K562 (cell line): Measurements from ENCODE around the gene FLAD1. TPM values are rescaled to one million over a fixed set of nuclear protein-coding genes. Genes with fewer than 3 reads are reported as not detected.
A peak's percentile ranks its signal among the peaks of the same experiment; 100 is the strongest.

Experiments
- BHLHE40 ChIP-seq: IDR thresholded peaks from 2 replicates; pipeline ENCODE4 v1.6.1; 2011; ENCODE audit warnings: low read length, improper control_type of control experiment
- CBX1 ChIP-seq: sonication (generic); IDR thresholded peaks from 2 replicates; pipeline ENCODE4 v1.6.1; 2016; ENCODE audit warnings: antibody characterized with exemption, low read depth, mild to moderate bottlenecking
- CCNT2 ChIP-seq: IDR thresholded peaks from 2 replicates; pipeline ENCODE4 v1.6.1; 2011; ENCODE audit warnings: borderline replicate concordance, low read depth, mild to moderate bottlenecking, moderate library complexity, mixed read lengths, low read length; ENCODE audit not compliant: insufficient read length; ENCODE audit errors: extremely low read depth
- CSDE1 ChIP-seq, 2 experiments: fragments of 450-650 bp; IDR thresholded peaks; 2 replicates each; pipeline ENCODE4 v1.6.1; 2016; ENCODE audit warnings: mild to moderate bottlenecking in 1 of 2
- HMG20A ChIP-seq: fragments of 450-650 bp; formaldehyde crosslinking; conservative IDR thresholded peaks from 2 replicates; pipeline ENCODE4 v1.4.0; 2020; ENCODE audit warnings: mild to moderate bottlenecking, mixed read lengths
- ILK ChIP-seq: fragments of 450-650 bp; IDR thresholded peaks from 2 replicates; pipeline ENCODE4 v1.6.1; 2016; ENCODE audit warnings: missing genetic modification characterization, low read depth, mild to moderate bottlenecking, missing compliant biosample characterization, moderate library complexity, borderline replicate concordance
- JUNB ChIP-seq: fragments of 450-650 bp; formaldehyde crosslinking; conservative IDR thresholded peaks from 2 replicates; pipeline ENCODE4 v1.4.0; 2020; ENCODE audit warnings: mild to moderate bottlenecking
- KLF10 ChIP-seq: fragments of 250-450 bp; sonication (Bioruptor Pico); IDR thresholded peaks from 2 replicates; pipeline ENCODE4 v1.6.1; 2021; ENCODE audit warnings: matching md5 sums
- MCM3 ChIP-seq: fragments of 450-650 bp; IDR thresholded peaks from 2 replicates; pipeline ENCODE4 v1.6.1; 2016
- MTA3 ChIP-seq: fragments of 450-650 bp; formaldehyde crosslinking; IDR thresholded peaks from 2 replicates; pipeline ENCODE4 v1.6.1; 2017; ENCODE audit warnings: mild to moderate bottlenecking, borderline replicate concordance
- MXI1 ChIP-seq: IDR thresholded peaks from 2 replicates; pipeline ENCODE4 v1.6.1; 2011; ENCODE audit warnings: low read depth, mild to moderate bottlenecking, improper control_type of control experiment, low read length
- SIRT6 ChIP-seq: IDR thresholded peaks from one replicate; pipeline ENCODE4 v1.6.1; 2012; ENCODE audit warnings: low read depth, mild to moderate bottlenecking, control low read depth, inconsistent platforms, low read length, moderate library complexity
- polyA plus RNA-seq, 8 experiments: library from polyadenylated mRNA; depleted of rRNA in 4 of 8; stranded (reverse) in 5 of 8; unstranded in 3 of 8; fragments of >200 nt; fragmentation: Nextera tagmentation in 2 of 8; fragmentation: Illumina TruSeq in 1 of 8; extraction: Ambion mirVana in 2 of 8; extraction: Trizol in 1 of 8; gene quantifications; 2 replicates each; pipeline versions ENCODE4 v1.2.1 to v1.2.3, GENCODE V29; 2011 to 2014; ENCODE audit warnings: inconsistent platforms in 1 of 8, missing spikeins in 1 of 8
- total RNA-seq, 7 experiments: library from RNA; depleted of rRNA in 6 of 7; stranded (reverse); fragments of >200 nt in 6 of 7; fragmentation: Illumina TruSeq in 2 of 7; extraction: Trizol in 2 of 7; gene quantifications; 2 replicates each; pipeline versions ENCODE4 v1.2.1 to v1.2.3, GENCODE V29; 2011 to 2021; ENCODE audit warnings: low replicate concordance in 1 of 7
- TF ChIP-seq, protein P1 (sequence below): fragments of 200-600 bp; sonication (generic); IDR thresholded peaks from one replicate; pipeline ENCODE4 v1.6.1; 2012; ENCODE audit warnings: mild to moderate bottlenecking, low read depth, low read length, inconsistent platforms
- TF ChIP-seq, protein P2 (sequence below): fragments of 450-650 bp; IDR thresholded peaks from 2 replicates; pipeline ENCODE4 v1.6.1; 2017; ENCODE audit warnings: mild to moderate bottlenecking, moderate library complexity

The FLAD1 gene
- total and polyA plus RNA-seq, 9 of the 15 experiments (the other 6 are each of a cell fraction or from before 2014, with no cell fraction given) = 24.9 to 85.8 (median 67.0) TPM

DNA sequence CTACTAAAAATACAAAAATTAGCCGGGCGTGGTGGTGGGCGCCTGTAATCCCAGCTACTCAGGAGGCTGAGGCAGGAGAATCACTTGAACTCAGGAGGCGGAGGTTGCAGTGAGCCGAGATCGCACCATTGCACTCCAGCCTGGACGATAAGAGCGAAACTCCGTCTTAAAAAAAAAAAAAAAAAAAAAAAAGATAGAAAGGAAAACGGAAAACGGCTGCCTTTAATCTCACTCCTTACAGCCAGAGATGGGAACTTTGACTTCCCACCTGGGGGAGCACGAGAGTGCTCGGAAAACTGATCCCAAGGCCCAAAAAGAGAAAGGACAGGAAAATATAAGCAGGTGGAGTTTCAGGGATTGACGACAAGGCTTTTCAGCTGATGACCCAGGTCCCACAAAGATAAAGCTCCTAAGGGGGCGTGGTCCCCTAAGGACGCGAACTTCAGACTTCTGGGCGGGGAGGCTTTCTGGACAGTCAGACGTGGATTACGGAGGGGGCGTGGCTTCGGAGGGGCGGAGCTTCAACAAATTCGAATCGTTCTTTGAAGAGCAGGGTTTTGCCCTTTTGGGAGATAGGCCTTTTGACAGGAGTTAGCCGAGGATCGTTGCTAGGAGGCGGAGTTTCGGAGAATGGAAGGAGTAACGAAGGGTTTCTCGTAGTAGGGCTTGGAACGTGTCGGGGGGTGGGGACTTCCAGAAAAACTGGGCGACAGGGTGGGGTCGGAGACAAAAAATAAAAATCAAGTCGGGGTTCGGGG, 9.6 kb upstream of the FLAD1 start (continued):
- TF ChIP-seq, protein P1, sequence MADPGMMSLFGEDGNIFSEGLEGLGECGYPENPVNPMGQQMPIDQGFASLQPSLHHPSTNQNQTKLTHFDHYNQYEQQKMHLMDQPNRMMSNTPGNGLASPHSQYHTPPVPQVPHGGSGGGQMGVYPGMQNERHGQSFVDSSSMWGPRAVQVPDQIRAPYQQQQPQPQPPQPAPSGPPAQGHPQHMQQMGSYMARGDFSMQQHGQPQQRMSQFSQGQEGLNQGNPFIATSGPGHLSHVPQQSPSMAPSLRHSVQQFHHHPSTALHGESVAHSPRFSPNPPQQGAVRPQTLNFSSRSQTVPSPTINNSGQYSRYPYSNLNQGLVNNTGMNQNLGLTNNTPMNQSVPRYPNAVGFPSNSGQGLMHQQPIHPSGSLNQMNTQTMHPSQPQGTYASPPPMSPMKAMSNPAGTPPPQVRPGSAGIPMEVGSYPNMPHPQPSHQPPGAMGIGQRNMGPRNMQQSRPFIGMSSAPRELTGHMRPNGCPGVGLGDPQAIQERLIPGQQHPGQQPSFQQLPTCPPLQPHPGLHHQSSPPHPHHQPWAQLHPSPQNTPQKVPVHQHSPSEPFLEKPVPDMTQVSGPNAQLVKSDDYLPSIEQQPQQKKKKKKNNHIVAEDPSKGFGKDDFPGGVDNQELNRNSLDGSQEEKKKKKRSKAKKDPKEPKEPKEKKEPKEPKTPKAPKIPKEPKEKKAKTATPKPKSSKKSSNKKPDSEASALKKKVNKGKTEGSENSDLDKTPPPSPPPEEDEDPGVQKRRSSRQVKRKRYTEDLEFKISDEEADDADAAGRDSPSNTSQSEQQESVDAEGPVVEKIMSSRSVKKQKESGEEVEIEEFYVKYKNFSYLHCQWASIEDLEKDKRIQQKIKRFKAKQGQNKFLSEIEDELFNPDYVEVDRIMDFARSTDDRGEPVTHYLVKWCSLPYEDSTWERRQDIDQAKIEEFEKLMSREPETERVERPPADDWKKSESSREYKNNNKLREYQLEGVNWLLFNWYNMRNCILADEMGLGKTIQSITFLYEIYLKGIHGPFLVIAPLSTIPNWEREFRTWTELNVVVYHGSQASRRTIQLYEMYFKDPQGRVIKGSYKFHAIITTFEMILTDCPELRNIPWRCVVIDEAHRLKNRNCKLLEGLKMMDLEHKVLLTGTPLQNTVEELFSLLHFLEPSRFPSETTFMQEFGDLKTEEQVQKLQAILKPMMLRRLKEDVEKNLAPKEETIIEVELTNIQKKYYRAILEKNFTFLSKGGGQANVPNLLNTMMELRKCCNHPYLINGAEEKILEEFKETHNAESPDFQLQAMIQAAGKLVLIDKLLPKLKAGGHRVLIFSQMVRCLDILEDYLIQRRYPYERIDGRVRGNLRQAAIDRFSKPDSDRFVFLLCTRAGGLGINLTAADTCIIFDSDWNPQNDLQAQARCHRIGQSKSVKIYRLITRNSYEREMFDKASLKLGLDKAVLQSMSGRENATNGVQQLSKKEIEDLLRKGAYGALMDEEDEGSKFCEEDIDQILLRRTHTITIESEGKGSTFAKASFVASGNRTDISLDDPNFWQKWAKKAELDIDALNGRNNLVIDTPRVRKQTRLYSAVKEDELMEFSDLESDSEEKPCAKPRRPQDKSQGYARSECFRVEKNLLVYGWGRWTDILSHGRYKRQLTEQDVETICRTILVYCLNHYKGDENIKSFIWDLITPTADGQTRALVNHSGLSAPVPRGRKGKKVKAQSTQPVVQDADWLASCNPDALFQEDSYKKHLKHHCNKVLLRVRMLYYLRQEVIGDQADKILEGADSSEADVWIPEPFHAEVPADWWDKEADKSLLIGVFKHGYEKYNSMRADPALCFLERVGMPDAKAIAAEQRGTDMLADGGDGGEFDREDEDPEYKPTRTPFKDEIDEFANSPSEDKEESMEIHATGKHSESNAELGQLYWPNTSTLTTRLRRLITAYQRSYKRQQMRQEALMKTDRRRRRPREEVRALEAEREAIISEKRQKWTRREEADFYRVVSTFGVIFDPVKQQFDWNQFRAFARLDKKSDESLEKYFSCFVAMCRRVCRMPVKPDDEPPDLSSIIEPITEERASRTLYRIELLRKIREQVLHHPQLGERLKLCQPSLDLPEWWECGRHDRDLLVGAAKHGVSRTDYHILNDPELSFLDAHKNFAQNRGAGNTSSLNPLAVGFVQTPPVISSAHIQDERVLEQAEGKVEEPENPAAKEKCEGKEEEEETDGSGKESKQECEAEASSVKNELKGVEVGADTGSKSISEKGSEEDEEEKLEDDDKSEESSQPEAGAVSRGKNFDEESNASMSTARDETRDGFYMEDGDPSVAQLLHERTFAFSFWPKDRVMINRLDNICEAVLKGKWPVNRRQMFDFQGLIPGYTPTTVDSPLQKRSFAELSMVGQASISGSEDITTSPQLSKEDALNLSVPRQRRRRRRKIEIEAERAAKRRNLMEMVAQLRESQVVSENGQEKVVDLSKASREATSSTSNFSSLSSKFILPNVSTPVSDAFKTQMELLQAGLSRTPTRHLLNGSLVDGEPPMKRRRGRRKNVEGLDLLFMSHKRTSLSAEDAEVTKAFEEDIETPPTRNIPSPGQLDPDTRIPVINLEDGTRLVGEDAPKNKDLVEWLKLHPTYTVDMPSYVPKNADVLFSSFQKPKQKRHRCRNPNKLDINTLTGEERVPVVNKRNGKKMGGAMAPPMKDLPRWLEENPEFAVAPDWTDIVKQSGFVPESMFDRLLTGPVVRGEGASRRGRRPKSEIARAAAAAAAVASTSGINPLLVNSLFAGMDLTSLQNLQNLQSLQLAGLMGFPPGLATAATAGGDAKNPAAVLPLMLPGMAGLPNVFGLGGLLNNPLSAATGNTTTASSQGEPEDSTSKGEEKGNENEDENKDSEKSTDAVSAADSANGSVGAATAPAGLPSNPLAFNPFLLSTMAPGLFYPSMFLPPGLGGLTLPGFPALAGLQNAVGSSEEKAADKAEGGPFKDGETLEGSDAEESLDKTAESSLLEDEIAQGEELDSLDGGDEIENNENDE = no peak
- TF ChIP-seq ILK (tag) (no peak), BHLHE40 (no peak), CCNT2 (peak; percentile 14), MXI1 (no peak), CSDE1 (IDR thresholded peaks at IDR 0.05) (no peak), HMG20A (CRISPR knock-in tag) (no peak), KLF10 (CRISPR knock-in tag) (no peak), MTA3 (no peak), MCM3 (no peak), SIRT6 (no peak), CBX1 (no peak), JUNB (CRISPR knock-in tag) (no peak)
- TF ChIP-seq, protein P2, sequence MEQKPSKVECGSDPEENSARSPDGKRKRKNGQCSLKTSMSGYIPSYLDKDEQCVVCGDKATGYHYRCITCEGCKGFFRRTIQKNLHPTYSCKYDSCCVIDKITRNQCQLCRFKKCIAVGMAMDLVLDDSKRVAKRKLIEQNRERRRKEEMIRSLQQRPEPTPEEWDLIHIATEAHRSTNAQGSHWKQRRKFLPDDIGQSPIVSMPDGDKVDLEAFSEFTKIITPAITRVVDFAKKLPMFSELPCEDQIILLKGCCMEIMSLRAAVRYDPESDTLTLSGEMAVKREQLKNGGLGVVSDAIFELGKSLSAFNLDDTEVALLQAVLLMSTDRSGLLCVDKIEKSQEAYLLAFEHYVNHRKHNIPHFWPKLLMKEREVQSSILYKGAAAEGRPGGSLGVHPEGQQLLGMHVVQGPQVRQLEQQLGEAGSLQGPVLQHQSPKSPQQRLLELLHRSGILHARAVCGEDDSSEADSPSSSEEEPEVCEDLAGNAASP = no peak; the same call in 1 of the 2 replicates
